ENCODE measurements around the gene ADAM12. TPM values are rescaled to one million over a fixed set of nuclear protein-coding genes. Genes with fewer than 3 reads are reported as not detected.

Gene ADAM12
- polyA plus RNA-seq, 1 donor from 2014 or later = 0.09 TPM

GRCh38 chr10:126239844-126240243 lies 148.4 kb downstream of the ADAM12 start:
- no peak overlapping the region for H3K4me2 ChIP-seq (ENCODE audit: low read length)
- no peaks in the 10 kb centered on the region for H3K27me3 ChIP-seq (ENCODE audit: insufficient read depth, low read depth, low read length)
- no peaks in the 10 kb centered on the region for H3K79me2 ChIP-seq (replicated peaks; ENCODE audit: insufficient read depth, low read length)
- no peaks in the 10 kb centered on the region for H3K36me3 ChIP-seq (ENCODE audit: insufficient read depth, low read length)
- no peak overlapping the region for H2AFZ ChIP-seq (ENCODE audit: low read depth, low read length)
- no peaks in the 10 kb centered on the region for H3K9me2 ChIP-seq (ENCODE audit: insufficient read depth, low read length)
- H3K9me3 ChIP-seq (ENCODE audit: low read length) = no peaks in the 10 kb centered on the region
- no peak overlapping the region for H3K4me3 ChIP-seq (ENCODE audit: low read length)
- H3K27ac ChIP-seq (ENCODE audit: low read length) = no peak overlapping the region
- no peak overlapping the region for H3K9ac ChIP-seq (ENCODE audit: low read length)
- TF ChIP-seq CTCF (IDR thresholded peaks at IDR 0.05; ENCODE audit: poor library complexity, severe bottlenecking) (no peak), POLR2AphosphoS5 (IDR thresholded peaks at IDR 0.05) (no peak), MXI1 (conservative IDR thresholded peaks at IDR 0.05; ENCODE audit: poor library complexity, severe bottlenecking) (no peak)
- TF ChIP-seq, protein P1, sequence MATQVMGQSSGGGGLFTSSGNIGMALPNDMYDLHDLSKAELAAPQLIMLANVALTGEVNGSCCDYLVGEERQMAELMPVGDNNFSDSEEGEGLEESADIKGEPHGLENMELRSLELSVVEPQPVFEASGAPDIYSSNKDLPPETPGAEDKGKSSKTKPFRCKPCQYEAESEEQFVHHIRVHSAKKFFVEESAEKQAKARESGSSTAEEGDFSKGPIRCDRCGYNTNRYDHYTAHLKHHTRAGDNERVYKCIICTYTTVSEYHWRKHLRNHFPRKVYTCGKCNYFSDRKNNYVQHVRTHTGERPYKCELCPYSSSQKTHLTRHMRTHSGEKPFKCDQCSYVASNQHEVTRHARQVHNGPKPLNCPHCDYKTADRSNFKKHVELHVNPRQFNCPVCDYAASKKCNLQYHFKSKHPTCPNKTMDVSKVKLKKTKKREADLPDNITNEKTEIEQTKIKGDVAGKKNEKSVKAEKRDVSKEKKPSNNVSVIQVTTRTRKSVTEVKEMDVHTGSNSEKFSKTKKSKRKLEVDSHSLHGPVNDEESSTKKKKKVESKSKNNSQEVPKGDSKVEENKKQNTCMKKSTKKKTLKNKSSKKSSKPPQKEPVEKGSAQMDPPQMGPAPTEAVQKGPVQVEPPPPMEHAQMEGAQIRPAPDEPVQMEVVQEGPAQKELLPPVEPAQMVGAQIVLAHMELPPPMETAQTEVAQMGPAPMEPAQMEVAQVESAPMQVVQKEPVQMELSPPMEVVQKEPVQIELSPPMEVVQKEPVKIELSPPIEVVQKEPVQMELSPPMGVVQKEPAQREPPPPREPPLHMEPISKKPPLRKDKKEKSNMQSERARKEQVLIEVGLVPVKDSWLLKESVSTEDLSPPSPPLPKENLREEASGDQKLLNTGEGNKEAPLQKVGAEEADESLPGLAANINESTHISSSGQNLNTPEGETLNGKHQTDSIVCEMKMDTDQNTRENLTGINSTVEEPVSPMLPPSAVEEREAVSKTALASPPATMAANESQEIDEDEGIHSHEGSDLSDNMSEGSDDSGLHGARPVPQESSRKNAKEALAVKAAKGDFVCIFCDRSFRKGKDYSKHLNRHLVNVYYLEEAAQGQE (IDR thresholded peaks at IDR 0.05; ENCODE audit: borderline replicate concordance) = no peak
- H4K20me1 ChIP-seq (ENCODE audit: insufficient read depth) = no peaks in the 10 kb centered on the region
- no peaks in the 10 kb centered on the region for H3F3A ChIP-seq (ENCODE audit: insufficient read depth, low read length, poor library complexity, severe bottlenecking)

- TF ChIP-seq CTCF (IDR thresholded peaks at IDR 0.05; ENCODE audit: poor library complexity, severe bottlenecking) (no peak), TAF1 (IDR thresholded peaks at IDR 0.05; ENCODE audit: low read depth) (no peak), MXI1 (conservative IDR thresholded peaks at IDR 0.05; ENCODE audit: poor library complexity, severe bottlenecking) (no peak), EZH2 (IDR thresholded peaks at IDR 0.05; ENCODE audit: borderline replicate concordance, insufficient read depth, low read length, poor library complexity, severe bottlenecking) (no peak), SMC3 (conservative IDR thresholded peaks at IDR 0.05; ENCODE audit: poor library complexity) (no peak), RAD21 (conservative IDR thresholded peaks at IDR 0.05) (no peak), POLR2AphosphoS5 (IDR thresholded peaks at IDR 0.05) (no peak), EP300 (conservative IDR thresholded peaks at IDR 0.05; ENCODE audit: poor library complexity, severe bottlenecking) (no peak)
- TF ChIP-seq, protein P1 (IDR thresholded peaks at IDR 0.05; ENCODE audit: borderline replicate concordance) = no peak
- Histone ChIP-seq H3K79me2 (replicated peaks; ENCODE audit: insufficient read depth, low read length) (no peaks in the 10 kb centered on the region), H2AFZ (ENCODE audit: low read depth, low read length) (no peak overlapping the region), H3K4me2 (ENCODE audit: low read length) (no peak overlapping the region), H3F3A (ENCODE audit: insufficient read depth, low read length, poor library complexity, severe bottlenecking) (no peaks in the 10 kb centered on the region), H3K27ac (ENCODE audit: low read length) (no peak overlapping the region), H4K20me1 (ENCODE audit: insufficient read depth) (no peaks in the 10 kb centered on the region), H3K27me3 (ENCODE audit: insufficient read depth, low read depth, low read length) (no peaks in the 10 kb centered on the region), H3K4me3 (ENCODE audit: low read length) (no peak overlapping the region), H3K9ac (ENCODE audit: low read length) (no peak overlapping the region), H3K9me2 (ENCODE audit: insufficient read depth, low read length) (no peaks in the 10 kb centered on the region), H3K9me3 (ENCODE audit: low read length) (no peaks in the 10 kb centered on the region), H3K36me3 (ENCODE audit: insufficient read depth, low read length) (no peaks in the 10 kb centered on the region)
Measured at GRCh38 chr10:126235979-126236851, 152.1 kb downstream of the ADAM12 start.
